AG08396 (cell line): Measurements from ENCODE around the gene SVIL.
"Not testable (repeated sequence)": the region's sequence is repeated elsewhere in the genome, so short reads cannot be mapped to it uniquely, and the experiment has no call there.

ENCODE experiments used
- DNase-seq: peaks from one replicate; pipeline ENCODE4 v3.0.0; 2012; ENCODE audit warnings: low spot score, mixed read lengths

The SVIL gene

DNA sequence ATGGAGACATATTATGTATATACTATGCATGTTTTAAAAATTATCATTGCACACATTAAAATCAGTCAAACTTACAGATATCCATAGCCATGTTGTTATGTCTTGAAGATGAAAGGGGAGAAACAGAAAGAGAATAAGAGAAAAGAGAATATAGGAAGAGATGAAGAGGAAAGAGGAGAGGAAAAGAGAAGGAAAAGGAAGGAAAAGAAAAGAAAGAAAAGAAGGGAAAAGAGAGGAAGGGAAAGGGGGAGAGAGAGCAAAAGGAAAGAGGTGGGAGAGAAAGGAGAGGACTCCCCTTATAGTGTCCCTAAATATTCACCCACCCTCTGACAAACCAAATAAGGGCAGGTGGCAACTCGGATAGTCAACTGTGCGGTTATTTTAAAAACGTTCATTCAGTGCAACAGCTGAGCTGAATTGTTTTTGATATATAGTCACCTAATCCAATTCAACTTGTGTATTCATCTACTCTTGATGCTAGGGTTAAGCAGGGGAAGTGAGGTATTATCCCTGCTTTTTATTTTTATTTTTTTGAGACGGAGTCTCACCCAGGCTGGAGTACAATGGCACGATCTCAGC, 14.6 kb downstream of the SVIL start:
- no peak for DNase-seq

DNA sequence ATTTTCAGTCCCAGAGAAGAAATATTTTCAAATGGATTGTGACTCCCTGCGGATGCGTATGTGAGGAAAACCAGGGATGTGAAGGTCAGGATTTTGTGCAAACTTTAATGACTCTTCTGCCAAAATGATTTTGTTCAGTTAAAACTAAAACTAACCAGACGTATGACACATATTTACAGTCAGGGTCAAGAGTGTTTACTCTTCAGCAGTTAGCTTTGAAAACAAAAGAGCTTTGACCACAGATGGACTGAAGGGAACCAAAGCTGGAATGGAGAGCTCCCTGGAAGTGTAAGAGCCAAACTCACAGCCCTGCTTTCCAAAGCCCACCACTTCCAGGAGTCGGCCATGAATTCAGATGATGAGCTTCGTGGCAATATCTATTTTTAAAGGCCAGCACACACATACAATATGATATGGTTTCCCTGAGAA, 15.5 kb downstream of the SVIL start:
- peak; percentile 42 for DNase-seq

DNA sequence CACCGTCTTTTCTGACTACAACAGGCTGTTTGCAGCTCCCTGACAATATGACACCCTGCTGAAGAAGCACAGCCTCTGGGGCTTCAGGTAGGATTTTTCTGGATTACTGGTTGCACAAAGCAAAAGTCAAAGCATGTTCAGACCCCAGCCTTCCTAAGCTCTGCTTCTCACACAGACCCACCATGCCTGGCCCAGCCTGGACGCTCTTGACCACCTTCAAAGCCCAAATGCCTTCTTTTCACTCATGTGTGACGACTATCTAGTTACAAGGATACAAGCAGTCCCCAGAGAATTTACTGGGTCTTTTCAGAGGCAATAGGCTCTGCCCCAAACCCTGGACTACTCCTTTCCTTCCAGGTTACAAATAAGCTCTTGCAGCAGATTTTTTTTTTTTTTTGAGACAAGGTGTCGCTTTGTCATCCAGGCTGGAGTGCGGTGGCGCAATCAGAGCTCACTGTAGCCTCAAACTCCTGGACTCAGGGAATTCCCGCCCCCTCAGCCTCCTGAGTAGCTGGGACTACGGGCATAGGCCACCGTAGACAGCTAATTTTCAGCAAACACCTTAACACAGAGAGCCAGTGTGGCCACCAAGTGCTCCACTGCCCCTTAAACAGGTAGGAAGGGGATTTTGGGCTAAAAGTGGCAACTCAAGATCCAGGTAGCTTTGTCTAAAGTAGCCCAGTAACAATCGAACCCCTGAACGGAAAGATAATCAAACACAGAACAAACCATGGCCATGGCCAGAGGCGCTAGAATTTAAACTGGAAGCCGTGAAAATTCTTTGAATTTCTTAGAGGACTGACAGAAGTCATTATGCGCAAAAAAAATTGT, 16.2 kb downstream of the SVIL start:
- DNase-seq, result no peak

DNA sequence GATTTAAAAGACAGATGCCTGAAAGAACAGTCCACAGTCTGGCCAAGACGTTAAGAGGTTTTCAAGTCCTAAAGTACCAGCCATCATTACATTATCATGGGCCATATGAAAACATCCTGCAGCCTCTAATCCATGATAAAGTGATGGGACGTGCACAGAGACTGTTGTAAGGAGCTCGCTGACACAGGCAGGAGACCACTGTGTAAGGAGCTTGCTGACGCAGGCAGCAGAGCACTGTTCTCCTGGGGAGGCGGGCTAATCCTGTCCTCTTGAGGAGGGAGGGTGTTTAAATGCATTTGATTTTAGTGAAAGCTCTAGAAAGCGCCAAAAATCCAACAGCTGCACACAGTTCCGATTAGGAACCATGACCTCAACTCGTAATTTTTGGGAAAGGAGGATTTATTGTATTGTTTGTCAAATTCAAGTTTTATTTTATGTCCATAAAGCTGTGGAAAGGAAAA, 16.9 kb downstream of the SVIL start:
- DNase-seq, result no peak

DNA sequence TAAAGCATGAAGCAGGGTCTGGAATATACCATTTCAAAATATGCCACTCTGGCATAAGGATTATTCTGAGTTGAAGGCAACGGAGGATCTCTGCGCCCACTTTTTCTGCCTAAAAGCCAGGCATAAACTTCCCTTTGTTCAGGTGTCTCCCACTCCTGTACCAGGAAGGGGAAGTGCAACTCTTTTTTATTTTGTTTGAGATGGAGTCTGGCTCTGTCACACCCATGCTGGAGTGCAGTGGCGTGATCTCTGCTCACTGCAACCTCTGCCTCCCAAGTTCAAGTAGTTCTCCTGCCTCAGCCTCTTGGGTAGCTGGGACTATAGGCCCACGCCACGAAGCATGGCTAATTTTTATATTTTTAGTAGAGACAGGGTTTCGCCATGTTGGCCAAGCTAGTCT, 18.2 kb downstream of the SVIL start:
- no peak for DNase-seq

DNA sequence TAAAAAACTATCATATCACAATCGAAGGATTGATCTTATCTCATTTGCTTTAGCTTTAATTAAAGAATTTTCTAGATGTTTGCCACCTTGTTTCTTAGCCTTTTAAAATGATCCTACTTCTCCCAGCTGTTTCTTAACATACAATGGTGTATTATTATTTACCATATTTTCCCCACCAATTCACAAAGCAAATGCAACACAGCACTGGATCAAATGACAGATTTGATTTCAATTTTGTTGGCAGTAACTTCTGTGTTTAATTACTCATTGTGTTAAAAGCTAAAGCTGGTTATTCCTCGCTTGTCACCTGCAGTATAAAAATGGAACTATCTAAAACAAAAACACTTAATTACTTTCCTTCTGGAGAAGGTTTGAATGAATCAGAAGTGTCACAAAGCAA, 19.6 kb downstream of the SVIL start:
- no peak for DNase-seq

DNA sequence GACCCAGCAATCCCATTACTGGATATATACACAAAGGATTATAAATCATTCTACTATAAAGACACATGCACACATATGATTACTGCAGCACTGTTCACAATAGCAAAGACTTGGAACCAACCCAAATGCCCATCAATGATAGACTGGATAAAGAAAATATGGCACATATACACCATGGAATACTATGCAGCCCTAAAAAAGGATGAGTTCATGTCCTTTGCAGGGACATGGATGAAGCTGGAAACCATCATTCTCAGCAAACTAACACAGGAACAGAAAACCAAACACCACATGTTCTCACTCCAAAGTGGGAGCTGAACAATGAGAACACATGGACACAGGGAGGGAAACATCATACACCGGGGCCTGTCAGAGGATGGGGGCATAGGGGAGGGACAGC, 20.5 kb downstream of the SVIL start:
- not testable (repeated sequence) for DNase-seq

DNA sequence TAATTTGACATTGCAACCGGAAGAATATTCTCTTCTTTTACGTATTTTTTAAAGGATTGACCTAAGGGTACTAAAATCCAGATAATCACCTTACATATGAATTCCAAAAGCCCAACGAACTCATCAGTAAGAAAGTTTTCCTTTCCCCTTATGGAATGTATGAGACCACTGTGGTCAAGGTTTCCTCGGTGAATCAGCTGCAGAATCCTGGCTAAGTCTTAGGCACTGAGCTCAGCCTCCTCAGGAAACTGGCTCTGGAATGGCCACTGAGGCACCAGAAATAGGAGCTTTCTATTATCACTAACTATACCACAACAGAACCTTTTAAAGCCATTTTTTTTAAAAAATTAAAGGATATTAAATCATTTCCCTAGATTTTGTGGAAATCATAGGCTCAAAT, 21.0 kb downstream of the SVIL start:
- no peak for DNase-seq

DNA sequence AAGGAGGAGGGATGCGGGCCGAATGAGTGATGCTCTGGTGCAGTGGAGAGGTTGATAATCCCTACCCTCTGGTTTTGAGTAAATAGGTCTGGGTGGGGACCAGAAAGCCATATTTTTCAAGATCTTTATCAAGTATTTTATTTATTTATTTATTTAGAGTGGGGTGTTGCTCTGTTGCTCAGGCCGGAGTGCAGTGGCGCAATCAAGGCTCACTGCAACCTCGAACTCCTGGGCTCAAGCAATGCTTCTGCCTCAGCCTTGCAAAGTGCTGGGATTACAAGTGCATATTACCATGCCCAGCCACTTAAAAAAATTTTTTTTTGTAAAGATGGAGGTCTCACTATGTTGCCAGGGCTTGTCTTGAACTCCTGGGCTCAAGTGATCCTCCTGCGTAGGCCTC, 21.6 kb downstream of the SVIL start:
- DNase-seq, result no peak

DNA sequence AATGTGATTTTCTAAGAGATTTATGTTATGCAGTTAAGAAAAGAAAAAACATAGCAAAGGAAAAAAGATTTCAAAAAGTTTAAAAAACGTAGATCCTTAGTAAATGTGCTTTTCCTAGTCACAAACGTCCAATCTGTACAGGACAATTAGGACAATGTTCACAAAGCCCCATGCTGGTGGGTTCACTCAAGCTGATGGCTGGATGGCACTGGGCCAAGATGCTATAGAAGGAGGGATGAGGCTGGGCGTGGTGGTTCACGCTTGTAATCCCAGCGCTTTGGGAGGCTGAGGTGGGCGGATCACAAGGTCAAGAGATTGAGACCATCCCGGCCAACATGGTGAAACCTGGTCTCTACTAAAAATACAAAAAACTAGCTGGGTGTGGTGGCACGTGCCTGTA, 22.1 kb downstream of the SVIL start:
- DNase-seq, result no peak

DNA sequence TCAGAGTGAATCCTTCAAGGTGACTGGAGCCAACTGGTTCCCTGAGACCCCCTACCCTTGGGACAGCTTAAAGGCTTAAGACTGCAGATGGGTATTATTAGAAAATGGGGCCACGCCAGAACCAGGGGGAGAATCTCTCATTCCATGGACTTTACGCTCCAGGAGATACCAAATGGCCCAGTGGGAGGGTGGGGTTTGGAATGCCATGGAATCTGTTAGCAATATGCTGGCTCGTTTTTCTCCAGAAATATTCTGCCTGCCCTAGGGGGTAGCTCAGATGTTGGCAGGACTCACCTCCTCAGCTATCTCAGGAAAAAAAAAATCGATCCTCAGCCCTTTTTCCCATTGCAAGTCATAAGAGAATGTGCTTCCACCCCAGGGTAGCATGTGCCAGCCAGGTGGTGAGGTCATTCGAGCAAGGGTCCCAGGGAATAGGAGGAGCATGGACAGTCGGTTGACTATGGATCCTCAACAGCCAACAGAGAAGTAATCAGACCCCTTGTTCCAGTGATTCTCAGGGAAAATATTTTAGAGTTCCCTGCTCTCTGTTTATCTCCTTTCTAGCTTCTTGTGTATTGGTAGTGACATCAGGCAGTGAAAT, 22.9 kb downstream of the SVIL start:
- DNase-seq, result no peak

DNA sequence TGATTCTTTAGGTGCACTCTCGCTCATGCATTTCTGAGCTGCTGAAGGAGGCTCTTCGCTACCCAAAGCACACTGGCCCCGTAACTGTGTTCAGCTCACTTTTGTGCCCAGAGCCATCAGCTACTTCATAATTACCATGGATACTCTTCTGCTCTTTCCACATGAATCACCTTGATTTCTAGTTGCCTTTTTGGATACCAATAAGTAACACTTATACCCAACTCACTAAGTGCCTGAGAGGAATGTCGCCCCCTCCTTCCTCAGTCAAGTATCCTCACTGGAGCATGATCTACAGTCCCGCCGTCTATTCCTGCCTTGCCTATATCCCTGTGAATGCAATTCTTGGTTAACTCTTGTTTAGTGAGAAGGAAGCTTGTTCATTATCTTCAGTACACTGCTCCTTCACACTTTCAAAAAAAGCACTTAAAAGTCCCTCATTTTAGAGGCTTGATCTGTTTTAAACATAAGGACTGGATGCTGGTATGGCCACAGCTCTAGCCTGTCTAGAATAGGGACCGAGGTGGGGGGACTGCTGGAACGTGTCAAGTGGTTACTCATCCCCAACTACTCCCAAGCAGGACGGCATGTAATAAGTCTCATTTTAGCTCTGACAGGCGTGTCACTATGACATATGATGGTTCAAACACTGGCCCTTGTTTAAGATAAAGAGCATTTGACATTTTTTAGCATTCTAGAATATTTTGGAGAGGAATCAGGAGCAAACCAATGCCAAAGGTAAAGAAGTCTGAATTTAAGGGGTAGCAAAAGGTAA, 23.7 kb downstream of the SVIL start:
- no peak for DNase-seq

DNA sequence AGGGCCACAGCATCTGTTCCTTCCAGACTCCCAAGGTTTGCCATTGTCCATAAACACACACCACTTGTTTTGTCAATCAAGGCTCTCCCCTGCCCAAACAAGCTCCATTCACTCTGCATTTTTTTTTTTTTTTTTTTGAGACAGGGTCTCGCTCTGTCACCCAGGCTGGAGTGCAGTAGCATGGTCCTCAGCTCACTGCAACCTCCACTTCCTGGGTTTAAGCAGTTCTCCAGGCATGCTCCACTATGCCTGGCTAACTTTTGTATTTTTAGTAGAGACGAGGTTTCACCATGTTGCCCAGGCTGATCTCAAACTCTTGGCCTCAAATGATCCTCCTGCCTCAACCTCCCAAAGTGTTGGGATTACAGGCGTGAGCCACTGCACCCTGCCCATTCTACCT, 24.4 kb downstream of the SVIL start:
- not testable (repeated sequence) for DNase-seq

DNA sequence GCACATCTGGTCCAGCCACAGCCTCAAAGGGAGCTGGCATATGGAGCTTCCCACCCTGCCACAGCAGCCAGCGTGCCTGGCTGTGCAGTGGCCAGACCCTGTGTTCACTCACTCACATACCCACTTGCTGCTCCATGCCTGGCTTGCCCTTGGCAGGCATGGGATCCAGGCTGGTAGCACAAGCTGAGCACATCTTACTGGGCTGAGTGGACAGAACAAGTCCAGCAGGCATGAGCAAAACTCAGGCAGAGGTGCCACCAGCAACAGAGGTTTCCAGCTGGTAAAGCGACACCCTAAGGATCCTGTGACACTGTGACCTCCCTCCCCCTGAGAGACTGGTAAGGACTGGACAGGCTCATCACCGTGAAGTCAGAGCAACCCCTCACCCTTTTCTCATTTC, 25.1 kb downstream of the SVIL start:
- DNase-seq, result no peak

DNA sequence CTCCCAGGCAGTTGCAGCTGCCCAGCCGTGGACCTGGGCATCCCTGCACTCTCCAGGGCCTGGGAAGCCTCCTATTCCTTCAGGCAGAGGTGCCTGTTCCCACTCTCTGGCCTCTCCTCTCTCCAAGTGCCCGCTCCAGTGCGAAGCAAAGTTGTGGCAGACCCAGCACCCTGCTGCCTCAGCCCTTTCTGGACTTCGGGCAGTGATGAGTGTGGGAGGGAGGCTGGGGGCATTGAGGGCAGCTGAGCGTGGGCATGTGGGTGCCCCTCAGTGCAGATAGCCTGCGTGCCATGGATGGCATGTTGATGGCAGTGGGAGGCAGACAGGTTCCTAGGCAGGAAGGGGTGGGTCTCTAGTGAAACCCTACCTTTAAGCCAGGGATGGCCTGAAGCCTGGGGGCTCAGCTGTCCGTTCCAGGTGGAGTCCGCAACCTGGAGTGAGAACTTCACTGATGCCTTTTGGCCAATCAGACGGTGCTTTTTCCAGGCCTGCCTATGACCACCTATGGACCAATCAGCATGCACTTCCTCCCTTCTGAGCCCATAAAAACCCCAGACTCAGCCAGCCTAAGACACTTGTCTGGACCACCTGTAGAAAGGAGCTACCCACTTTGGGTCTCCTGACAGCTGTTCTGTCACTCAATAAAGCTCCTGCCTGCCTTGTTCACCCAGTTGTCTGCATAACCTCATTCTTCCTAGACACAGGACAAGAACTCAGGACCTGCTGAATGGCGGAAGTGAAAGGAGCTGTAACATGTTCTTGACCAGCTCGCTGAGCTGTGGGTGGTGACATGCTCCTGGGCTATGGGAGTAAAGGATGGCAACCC, 26.1 kb downstream of the SVIL start:
- no peak for DNase-seq

DNA sequence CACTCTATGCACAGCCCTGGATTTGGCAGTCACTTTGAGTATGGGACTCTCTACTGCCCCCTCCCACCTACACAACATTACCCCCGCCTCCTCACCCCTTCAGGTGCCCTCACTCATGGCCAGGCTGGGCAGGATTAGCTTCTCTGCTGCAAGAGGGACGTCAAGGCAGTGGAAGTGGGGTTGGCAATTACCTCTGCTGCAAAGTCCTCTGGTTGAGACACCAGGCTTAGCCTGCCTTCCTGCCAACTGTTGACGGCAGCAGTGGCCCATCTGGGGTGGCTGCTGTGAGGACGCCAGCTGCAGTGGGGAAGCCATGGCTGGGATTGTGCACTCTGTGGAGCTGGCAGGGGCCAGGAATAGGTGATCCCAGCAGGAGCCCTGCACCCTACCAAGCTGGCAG, 26.7 kb downstream of the SVIL start:
- DNase-seq, result no peak

DNA sequence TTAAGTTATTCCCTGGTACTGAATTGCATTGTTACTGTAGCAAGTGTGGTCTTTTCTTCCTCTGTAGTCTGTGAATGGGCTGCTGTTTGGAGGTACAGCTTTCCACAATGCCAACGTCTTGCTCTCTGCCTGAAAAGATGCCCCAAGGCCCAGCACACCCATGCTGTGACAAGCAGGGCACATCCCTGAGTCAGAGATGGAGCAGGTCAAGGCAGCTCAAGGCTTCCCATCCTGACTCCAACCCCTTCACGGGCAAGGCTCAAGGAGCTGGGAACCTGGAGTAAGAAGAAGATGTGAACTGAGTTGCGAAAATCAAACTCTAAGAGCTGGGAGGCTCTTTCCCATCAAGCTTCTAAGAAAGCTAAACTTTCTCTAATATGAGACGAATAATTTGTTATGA, 27.2 kb downstream of the SVIL start:
- no peak for DNase-seq

DNA sequence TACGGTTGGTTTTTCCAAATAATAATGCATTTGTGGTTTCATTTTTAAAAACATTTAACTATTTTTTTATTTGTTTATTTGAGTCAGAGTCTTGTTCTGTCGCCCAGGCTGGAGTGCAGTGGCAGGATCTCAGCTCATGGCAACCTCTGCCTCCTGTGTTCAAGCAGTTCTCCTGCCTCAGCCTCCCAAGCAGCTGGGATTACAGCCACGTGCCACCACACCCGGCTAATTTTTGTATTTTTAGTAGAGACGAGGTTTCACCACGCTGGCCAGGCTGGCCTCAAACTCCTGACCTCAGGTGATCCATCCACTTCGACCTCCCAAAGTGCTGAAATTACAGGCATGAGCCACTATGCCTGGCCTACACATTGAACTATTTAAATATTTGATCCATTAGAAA, 28.1 kb downstream of the SVIL start:
- not testable (repeated sequence) for DNase-seq

DNA sequence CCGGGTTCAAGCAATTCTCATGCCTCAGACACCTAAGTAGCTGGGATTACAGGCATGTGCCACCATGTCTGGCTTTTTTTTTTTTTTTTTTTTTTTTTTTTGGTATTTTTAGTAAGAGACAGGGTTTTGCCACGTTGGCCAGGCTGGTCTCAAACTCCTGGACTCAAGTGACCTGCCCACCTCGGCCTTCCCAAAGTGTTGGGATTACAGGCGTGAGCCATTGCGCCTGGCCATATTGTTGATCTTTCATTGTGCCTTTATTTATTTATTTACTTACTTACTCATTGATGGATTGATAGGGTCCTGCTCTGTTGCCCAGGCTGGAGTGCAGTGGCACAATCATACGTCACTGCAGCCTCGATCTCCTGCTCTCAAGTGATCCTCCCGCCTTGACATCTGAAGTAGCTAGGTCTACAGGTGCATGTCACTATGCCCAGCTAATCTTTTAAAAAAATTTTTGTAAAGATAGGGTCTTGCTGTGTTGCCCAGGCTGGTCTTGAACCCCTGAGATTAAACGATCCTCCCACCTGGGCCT, 30.4 kb downstream of the SVIL start:
- no peak for DNase-seq

DNA sequence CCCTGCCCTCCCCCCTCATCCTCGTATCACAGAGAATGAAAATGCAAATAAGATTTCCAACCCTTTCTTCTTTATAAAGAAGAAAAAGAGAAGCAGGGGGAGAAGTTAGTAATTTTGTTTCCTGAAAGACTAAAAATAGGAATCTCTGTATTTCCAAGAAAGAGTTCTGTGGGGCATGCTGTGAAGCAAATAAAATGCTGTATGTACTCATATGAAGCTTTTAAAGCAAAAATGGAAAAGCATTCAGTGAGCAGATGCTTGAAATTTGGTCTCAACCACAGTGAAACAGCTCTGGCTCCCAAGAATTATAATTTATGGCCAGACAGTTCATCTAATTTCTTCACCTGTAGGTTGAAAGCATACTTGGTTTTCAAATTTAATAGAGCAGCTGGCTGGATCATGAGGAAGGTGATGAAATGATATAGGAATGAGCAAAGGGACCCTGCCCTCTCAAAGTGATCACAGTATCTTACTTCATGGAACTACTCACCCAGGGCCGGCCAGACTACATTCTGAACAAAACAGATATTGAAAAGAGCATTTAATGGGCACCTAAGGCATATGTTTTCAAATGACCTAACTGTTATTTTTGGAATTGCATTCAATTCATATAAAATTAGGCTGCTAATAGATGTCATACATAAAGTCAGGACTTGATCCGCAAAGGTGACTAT, 31.4 kb downstream of the SVIL start:
- no peak for DNase-seq

DNA sequence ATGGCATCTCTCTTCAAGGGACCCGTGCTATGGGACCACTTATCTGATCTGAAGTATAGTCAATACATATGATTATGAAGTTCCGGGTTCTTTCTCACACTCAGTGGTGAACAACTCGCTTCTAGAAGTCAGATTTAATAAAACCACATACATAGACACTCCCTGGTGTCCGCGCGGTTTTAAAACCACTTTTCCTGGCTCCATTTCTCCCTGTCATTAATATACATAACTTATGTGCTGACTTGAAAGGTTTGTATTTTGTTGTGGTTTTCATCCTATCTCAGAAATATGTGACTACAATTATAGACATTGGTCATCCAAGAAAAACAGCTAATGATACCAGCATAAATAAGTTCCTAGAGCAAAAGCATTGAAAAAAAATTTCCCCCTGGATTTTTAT, 34.0 kb downstream of the SVIL start:
- no peak for DNase-seq
